Thoracic aorta (tissue), 2 donors: ENCODE data around the gene WDR17. TPM values are rescaled to one million over a fixed set of nuclear protein-coding genes. Genes with fewer than 3 reads are reported as not detected.

ENCODE experiments used
- ATAC-seq: fragments of 150-250 bp; one replicate; pipeline ENCODE4 v1.8.0; 2017; ENCODE audit warnings: low read depth; ENCODE audit not compliant: insufficient number of reproducible peaks, low FRiP score
- DNase-seq: peaks from one replicate; pipeline ENCODE4 v3.0.0-alpha.2; 2020; ENCODE audit warnings: low spot score
- H3K27ac ChIP-seq, 2 donors: fragments of 200-600 bp; sonication (generic); 1 replicate in 1 of 2; 2 replicates in 1 of 2; pipeline ENCODE4 v1.5.1; 2016; ENCODE audit warnings: mild to moderate bottlenecking in 2 of 2, moderate library complexity in 2 of 2
- H3K27me3 ChIP-seq: fragments of 200-600 bp; sonication (generic); replicated peaks from 2 replicates; pipeline ENCODE4 v1.6.0; 2016; ENCODE audit warnings: mild to moderate bottlenecking; ENCODE audit not compliant: insufficient read depth
- H3K36me3 ChIP-seq: fragments of 200-600 bp; sonication (generic); one replicate; pipeline ENCODE4 v1.5.1; 2016
- H3K4me1 ChIP-seq, 2 donors: fragments of 200-600 bp; sonication (generic); 1 replicate in 1 of 2; 2 replicates in 1 of 2; pipeline versions ENCODE4 v1.5.1 to v1.6.0; 2016; ENCODE audit warnings: low read depth in 2 of 2, mild to moderate bottlenecking in 1 of 2; ENCODE audit not compliant: control insufficient read depth in 1 of 2
- H3K4me3 ChIP-seq: fragments of 200-600 bp; sonication (generic); 2 replicates; pipeline ENCODE4 v1.5.1; 2016; ENCODE audit warnings: mild to moderate bottlenecking
- H3K9me3 ChIP-seq: fragments of 200-600 bp; sonication (generic); 2 replicates; pipeline ENCODE4 v1.5.1; 2016
- CTCF ChIP-seq: fragments of 200-600 bp; sonication (generic); IDR thresholded peaks from one replicate; pipeline ENCODE4 v1.5.1; 2019; ENCODE audit warnings: antibody characterized with exemption
- total RNA-seq, 2 donors: library from RNA; depleted of rRNA; stranded (reverse); fragments of >200 nt; gene quantifications; one replicate each; pipeline versions ENCODE4 v1.1.0 to v1.2.3, GENCODE V29; 2016

WDR17 gene
- total RNA-seq, 2 donors from 2014 or later = 1.7 to 5.3 TPM

GRCh38 chr4:176153124-176153523 is 87.5 kb downstream of the WDR17 start:
- Histone ChIP-seq H3K36me3 (no peaks in the 10 kb centered on the region), H3K9me3 (no peaks in the 10 kb centered on the region), H3K4me3 (no peak overlapping the region), H3K27me3 (no peaks in the 10 kb centered on the region), H3K27ac (no peak overlapping the region), H3K4me1 (no peaks in the 10 kb centered on the region)
- TF ChIP-seq CTCF = no peak
- no peak for ATAC-seq
- no peak for DNase-seq

DNA sequence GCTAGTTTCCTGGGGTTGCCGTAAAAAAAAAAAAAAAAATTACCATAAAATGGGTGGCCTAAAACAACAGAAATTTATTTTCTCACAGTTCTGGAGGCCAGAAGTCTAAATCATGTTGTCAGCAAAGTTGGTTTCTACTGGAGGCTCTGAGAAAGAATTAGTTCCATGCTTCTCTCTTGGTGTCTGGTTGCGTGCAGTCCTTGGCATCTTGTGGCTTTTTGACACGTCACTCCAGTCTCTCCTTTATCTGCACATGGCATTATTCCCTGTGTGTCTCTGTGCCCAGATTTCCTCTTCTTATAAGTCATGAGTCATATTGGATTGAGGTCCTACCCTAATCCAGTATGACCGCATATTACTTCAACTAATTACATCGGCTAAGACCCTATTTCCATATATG is 91.0 kb downstream of the WDR17 start:
- Histone ChIP-seq H3K27ac (no peak overlapping the region), H3K4me3 (no peak overlapping the region), H3K27me3 (no peaks in the 10 kb centered on the region), H3K36me3 (no peaks in the 10 kb centered on the region), H3K9me3 (no peaks in the 10 kb centered on the region), H3K4me1 (no peaks in the 10 kb centered on the region)
- DNase-seq = no peak
- TF ChIP-seq CTCF = no peak
- no peak for ATAC-seq

DNA sequence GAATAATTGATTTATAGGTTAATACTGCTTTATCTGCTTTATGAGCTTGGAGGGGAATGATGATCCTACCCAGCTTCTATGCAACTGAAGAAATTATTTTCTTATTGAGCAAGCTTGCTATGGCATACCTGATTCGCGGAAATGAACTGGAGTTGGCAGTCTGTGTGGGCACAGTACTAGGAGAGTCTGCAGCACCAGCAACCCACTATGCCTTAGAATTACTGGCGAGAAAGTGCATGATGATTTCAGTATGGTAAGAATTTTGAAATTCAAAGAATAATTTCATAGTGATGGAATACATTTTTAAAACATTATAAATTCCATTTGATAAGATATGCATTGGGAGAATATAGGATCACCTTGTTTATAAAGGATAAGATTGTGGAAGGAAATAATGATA is 97.4 kb downstream of the WDR17 start:
- no peaks in the 10 kb centered on the region for H3K9me3 ChIP-seq
- DNase-seq (no peak), ATAC-seq (no peak)
- H3K27me3 ChIP-seq = no peaks in the 10 kb centered on the region
- no peak overlapping the region for H3K27ac ChIP-seq
- H3K4me3 ChIP-seq = no peak overlapping the region
- H3K36me3 ChIP-seq = no peaks in the 10 kb centered on the region
- H3K4me1 ChIP-seq = no peaks in the 10 kb centered on the region
- TF ChIP-seq CTCF = no peak

- H3K36me3 ChIP-seq = no peaks in the 10 kb centered on the region
- peaks cover 11 to 33% of the 10 kb centered on the region in 2 donors for H3K4me1 ChIP-seq
- no peaks in the 10 kb centered on the region for H3K27me3 ChIP-seq
- H3K27ac ChIP-seq = peak overlapping the region; percentile 61 to 73
- ATAC-seq (peak; percentile 75), DNase-seq (no peak)
- H3K4me3 ChIP-seq = no peak overlapping the region
- no peak for TF ChIP-seq CTCF
- no peaks in the 10 kb centered on the region for H3K9me3 ChIP-seq
These were observed 119.4 kb downstream of the WDR17 start for GRCh38 chr4:176185051-176185450.

- Histone ChIP-seq H3K27ac (peak overlapping the region; percentile 61 to 73), H3K4me1 (peaks cover 11 to 33% of the 10 kb centered on the region in 2 donors), H3K36me3 (no peaks in the 10 kb centered on the region), H3K27me3 (no peaks in the 10 kb centered on the region), H3K4me3 (no peak overlapping the region), H3K9me3 (no peaks in the 10 kb centered on the region)
- no peak for ATAC-seq
- no peak for TF ChIP-seq CTCF
- DNase-seq = no peak
These were observed 120.4 kb downstream of the WDR17 start for GRCh38 chr4:176186067-176186466.
